ENCODE measurements around the gene PIK3C2A. TPM values are rescaled to one million over a fixed set of nuclear protein-coding genes. Genes with fewer than 3 reads are reported as not detected.

PIK3C2A gene
- total and polyA plus RNA-seq, 10 of the 15 experiments (the other 5 are each of a cell fraction or from before 2014, with no cell fraction given) = 1.6 to 20.6 (median 9.1) TPM

DNA sequence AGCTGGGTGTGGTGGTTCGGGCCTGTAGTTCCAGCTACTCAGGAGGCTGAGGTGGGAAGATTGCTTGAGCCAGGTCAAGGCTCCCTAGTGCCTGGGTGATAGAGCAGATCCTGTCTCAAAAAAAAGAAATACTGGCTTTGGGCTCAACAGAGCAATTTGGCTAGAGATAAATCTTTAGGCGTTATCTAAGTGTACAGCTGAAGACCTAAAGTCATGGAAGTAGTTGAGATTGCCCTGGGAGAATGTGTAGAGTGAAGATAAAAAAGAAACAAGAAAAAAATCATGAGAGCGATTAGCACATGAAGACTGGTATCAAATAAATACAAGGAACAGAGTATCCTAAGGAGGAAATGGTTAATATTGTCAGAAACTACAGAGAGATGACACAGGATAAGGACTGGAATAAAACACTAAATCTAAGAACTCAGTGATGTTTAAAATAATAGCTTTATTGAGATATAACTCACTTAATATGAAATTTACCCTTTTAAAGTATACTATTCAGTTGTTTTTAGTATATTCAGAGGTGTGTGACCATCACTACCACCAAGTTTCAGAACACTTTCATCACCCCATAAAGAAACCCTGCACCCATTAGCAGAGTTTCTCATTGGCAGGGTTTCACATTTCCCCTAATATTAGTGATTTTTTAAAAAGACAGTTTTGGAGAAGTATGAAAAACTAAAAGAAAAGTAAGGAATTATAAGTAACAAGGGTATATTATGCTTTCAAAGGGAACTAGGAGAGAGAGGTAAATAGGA lies 20.7 kb downstream of the PIK3C2A start:
- Histone ChIP-seq H4K20me1 (ENCODE audit: control insufficient read depth, insufficient read depth) (no peaks in the 10 kb centered on the region), H3K4me1 (ENCODE audit: control insufficient read depth, insufficient read depth, low read length) (peaks cover 5% of the 10 kb centered on the region; the same call in 1 of the 2 replicates), H3K27ac (ENCODE audit: control insufficient read depth, insufficient read depth) (no peak overlapping the region), H3K4me2 (ENCODE audit: control insufficient read depth, insufficient read depth) (no peak overlapping the region; the same call in 1 of the 2 replicates), H3K79me2 (ENCODE audit: control insufficient read depth, insufficient read depth, low read length) (no peaks in the 10 kb centered on the region; the same call in 1 of the 2 replicates), H3K27me3 (replicated peaks in 1 of 2; ENCODE audit: control insufficient read depth in 2 of 2, insufficient read depth in 2 of 2, low read length in 1 of 2) (no peaks in the 10 kb centered on the region), H2AFZ (ENCODE audit: control insufficient read depth, low read depth, low read length) (no peak overlapping the region), H3K9ac (ENCODE audit: control insufficient read depth, insufficient read depth, low read length) (no peak overlapping the region), H3K36me3 (ENCODE audit: control insufficient read depth in 2 of 2, insufficient read depth in 2 of 2, low read length in 1 of 2) (no peaks in the 10 kb centered on the region), H3K4me3 (no peak overlapping the region), H3K9me3 (replicated peaks; ENCODE audit: control insufficient read depth, insufficient read depth, low read length) (no peaks in the 10 kb centered on the region)
- intact Hi-C loops (cut with micrococcal nuclease; ENCODE audit: unreplicated experiment) = no loop called here
- WGBS (ENCODE audit: insufficient coverage, insufficient replicate concordance, low lambda C conversion rate, missing lambda C conversion rate) = 96% methylated on average over 3 of the region's 3 CpGs
- FAIRE-seq (no peak), ATAC-seq (peak; percentile 70; the same call in 2 of the 3 replicates), DNase-seq (ENCODE audit: low read depth, low spot score) (no peak)
- SMC1A ChIA-PET (ENCODE audit: uncharacterized antibody, unreplicated experiment) = interaction anchor here (1.5 to 2.8 kb wide), 2 partner anchors 20 to 33 kb away, joined by 3 to 8 read pairs; partner anchors contain the start of gene PIK3C2A
- in situ Hi-C loops (cut with MboI) = no loop called here
- no TSS peak for BruUV-seq (replicated peaks)
- RAD21 ChIA-PET (ENCODE audit: unreplicated experiment) = no interaction called here
- POLR2A ChIA-PET = no interaction called here
- TF ChIP-seq TCF3 (IDR thresholded peaks at IDR 0.05; ENCODE audit: borderline replicate concordance, insufficient read depth, low read depth, low read length) (no peak), MTA2 (IDR thresholded peaks at IDR 0.05; ENCODE audit: low read depth) (peak; percentile 25; the same call in 1 of the 2 replicates), ZNF207 (IDR thresholded peaks at IDR 0.05; ENCODE audit: borderline replicate concordance) (no peak), CTCF (IDR thresholded peaks at IDR 0.05 in 2 of 3, conservative IDR thresholded peaks at IDR 0.05 in 1 of 3; ENCODE audit: control insufficient read depth in 2 of 3, extremely low read depth in 1 of 3, insufficient read depth in 1 of 3, low read depth in 3 of 3, low read length in 3 of 3) (no peak), ZBTB33 (IDR thresholded peaks at IDR 0.05) (no peak)
- CTCF ChIA-PET = interaction anchor here (0.8 to 1.3 kb wide), 2 partner anchors 17 to 42 kb away, joined by 3 to 4 read pairs; no protein-coding TSS in a partner anchor

Measured in GM12878 (cell line).